Mammary epithelial cell (primary cell): ENCODE results near the gene SWT1.

Experiments used
- CTCF ChIP-seq, 2 donors: IDR thresholded peaks in 1 of 2; conservative IDR thresholded peaks in 1 of 2; 2 replicates each; pipeline ENCODE4 v1.5.1; 2011 to 2012; ENCODE audit warnings: inconsistent platforms in 2 of 2, low read length in 2 of 2, mild to moderate bottlenecking in 2 of 2, control low read depth in 1 of 2, low read depth in 1 of 2; ENCODE audit not compliant: insufficient read depth in 1 of 2; ENCODE audit errors: extremely low read depth in 1 of 2
- EZH2 ChIP-seq: IDR thresholded peaks from 2 replicates; pipeline ENCODE4 v1.6.1; 2012; ENCODE audit warnings: low read length, inconsistent platforms, borderline replicate concordance

- TF ChIP-seq CTCF (conservative IDR thresholded peaks at IDR 0.05 in 1 of 2, IDR thresholded peaks at IDR 0.05 in 1 of 2; ENCODE audit: extremely low read depth in 1 of 2, insufficient read depth in 1 of 2, low read depth in 1 of 2, low read length in 2 of 2) (no peak), EZH2 (no peak)
Observed at GRCh38 chr1:185151215-185151614, 5.8 kb upstream of the SWT1 start.
